CD4-positive, alpha-beta T cell treated with Interferon gamma for 1 hour (primary cell): ENCODE measurements around the gene PBRM1.

Experiments used
- DNase-seq: peaks from one replicate; pipeline ENCODE4 v3.0.0-alpha.2; 2020

Gene PBRM1

DNA sequence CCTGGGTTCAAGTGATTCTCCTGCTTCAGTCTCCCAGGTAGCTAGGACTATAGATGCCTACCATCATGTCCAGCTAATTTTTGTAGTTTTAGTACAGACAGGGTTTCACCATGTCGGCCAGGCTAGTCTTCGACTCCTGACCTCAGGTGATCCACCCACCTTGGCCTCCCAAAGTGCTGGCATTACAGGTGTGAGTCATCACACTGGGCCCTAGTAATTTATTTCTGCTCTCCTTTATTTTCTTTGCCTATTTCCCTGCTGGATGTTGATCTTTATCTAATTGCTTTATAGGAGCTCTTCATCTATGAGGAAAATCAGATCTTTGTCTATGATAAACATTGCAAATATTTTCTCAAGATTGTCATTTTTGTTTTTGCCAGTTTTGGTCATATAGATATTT, 117.6 kb downstream of the PBRM1 start:
- DNase-seq: no peak

DNA sequence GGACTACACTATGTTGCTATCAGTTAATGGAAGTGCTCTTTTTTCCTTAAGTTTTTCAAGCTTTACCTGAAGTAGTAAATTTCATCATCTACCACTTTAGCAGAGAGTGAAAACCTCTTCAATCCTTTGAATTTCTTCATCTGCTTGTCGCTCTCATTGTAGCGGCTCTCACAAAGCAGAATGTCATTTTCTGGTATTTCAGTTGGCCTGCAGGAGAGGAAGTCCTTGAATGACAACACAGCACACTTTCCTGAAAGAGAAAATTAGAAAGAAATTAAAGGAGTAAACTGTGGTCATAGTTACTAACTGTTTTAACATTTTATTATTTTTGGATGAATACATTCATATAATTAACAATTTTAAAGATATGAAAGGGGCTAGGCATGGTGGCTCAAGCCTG, 121.7 kb downstream of the PBRM1 start:
- DNase-seq: no peak

DNA sequence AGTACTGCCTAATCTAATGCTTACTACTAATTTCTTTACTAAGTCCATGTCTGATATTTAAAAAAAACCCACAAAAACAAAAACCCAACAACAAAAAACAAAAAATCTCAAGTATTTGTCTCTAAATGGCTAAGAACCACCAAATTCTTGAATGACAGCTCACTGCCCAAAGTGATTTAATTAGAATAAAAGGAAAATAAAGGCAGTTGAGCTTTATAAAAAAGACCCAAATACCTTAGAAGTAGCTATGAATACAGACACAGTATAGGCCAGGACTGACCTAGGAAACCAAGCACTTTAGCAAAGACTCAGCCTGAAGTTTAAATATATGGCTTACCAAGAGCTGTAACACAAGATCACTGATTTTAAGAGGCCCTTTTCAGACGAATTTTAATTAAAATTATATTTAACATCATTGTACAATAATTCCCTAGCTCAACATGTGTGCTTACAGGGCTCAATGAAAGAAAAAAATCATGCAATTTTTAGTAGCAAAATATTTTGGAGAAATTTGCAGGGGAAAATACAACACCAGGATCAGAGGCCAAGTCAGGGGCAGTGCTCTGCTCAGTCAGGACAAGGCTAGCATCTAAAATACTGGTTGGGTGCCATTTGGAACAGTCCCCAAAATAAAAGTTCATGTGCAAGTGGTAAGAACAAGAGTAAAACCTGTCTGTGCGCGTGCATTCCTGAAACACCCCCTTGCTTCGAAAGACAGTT, 124.5 kb downstream of the PBRM1 start:
- no peak for DNase-seq

DNA sequence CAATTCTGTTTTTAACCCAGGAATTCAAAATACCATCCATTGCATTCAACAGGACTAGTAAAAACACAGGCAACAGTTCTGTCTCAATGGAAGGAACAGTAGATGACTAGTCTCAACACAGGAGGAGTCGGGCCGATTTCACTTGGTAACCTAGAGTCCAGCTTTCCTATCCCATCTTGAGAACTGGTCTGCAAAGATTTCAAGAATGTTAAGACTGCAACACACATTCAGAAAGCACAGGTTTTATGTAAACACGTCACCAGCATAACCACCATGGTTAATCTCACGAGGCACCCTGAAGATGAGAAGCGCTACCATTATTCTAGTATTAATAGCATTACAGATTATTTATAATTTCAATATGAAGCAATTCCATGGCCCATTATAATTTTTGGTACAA, 127.3 kb downstream of the PBRM1 start:
- no peak for DNase-seq

DNA sequence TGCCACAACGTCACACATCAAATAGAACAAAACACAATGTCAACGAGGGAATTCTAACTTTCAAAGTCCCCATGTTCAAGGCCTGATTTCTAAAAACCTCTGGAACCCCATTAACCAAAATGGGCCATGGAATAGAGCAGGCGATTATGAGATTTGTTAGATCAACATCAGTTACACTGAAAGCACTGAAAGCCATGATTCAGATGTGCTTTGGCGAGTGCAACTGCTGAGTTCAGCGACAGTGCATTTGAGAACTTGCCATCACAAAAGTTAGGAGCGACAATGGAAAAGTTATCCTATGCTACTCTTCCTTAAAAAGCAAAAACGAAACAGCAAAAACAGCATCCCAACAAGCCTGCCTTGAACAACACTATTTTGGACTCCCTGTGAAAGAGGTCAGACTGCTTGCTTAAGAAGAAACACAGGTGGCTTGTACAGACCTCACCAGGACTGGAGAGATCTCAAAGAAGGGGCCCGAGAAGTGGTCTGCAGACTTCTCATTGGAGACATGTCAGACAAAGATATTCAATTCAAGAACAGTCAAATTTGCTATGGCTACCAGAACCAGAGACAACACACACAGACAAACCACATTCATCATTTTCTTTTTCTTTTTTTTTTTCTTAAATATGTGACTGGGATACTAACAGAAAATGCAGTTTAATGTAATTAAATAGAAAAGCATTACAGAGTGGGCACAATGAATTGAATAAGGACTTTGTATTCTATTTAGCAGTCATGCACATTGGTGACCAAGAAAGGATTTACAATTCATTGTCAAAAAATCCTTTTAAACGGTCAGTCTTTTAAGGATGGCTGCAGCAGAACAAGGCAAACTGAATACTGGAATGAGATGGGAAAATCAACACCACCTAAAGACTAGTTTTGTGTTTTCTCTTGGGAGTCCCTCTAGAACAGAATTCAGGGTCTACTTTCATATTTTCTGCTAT, 128.4 kb downstream of the PBRM1 start:
- no peak for DNase-seq

DNA sequence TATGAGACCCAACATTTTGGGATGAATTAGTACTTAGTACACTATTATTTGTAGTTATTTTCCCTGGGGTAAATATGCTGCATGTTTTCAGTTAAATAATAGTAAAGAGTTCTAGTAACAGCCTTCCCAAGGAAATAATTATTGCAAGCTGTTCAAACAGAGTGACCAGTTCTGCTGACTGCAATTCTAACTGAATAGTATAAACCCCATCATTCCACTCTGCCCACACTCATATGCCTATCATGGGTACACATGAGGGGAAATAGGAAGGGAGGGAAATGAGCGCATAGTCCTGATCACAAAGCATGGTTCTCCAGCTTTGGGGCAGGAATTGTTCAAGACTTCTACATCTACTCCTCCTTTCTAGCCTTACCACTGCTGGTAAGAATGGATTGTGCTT, 130.7 kb downstream of the PBRM1 start:
- DNase-seq: no peak

DNA sequence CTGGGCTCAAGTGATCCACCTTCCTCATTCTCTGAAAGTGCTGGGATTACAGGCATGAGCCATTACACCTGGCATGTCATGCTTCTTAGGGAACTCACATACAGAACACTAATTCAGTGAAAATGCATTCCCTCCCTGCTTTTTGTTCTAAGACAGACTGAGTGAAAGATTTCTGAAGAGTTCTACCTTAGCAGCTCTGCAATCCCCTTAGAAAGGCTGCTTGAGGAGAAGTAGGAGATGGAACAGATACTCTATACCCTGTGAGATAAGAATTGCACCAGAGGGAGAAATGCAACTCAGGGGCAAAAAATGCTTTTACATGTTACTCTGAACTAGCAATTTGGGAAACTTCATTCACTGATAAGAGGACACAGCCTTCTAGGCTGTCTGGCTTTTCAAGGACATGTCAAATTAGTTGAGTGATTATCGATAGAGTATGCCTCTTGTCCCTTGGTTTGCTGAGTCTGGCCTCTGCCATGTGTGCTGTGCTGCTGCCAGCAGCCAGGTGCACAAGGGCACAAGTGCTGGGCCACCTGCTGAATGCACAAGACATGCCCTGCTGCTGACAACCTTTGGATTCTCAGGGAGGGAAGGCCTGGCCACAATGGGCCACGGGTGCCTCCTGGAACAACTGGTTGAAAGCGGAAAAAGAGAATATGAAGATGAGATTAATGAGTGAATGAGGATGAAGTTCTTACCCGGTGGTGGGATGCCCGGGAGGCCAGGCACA, 131.5 kb downstream of the PBRM1 start:
- no peak for DNase-seq

DNA sequence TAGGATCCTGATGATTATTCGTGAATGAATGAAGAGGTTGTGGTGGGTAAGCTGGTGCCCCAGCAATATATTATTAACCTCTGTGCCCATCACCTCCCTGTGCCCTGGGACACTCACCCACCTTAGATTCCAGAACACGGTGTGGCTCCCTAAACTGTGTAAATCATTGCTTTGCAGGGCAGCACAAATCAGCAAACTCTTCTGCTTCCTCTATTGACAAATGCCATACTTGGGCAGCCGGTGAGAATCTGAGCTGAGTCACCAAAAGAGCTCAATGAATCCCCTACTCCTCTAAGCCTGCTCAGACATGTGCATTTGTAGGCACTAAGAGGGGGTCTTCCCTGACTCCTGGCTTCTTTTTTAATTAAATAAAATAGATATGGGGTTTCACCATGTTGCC, 133.6 kb downstream of the PBRM1 start:
- DNase-seq: no peak

DNA sequence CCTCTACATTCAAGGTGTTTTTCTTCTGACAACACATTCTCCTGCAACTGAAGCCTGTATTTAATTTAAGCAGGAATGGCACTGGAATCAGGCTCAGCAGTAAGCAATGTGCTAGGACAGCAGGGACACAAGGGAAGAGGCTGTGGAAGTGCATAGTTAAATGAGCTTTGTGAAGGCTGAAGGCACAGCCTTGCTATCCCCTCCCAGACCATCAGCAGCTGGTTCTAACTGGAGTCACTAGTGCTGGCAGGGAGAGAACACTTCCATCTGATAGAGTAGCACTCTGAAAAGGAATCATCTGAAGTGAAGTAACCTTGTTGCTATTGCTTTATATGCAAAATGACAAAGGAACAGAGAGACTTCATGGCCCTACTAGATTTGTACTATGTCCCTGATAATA, 134.6 kb downstream of the PBRM1 start:
- DNase-seq: no peak

DNA sequence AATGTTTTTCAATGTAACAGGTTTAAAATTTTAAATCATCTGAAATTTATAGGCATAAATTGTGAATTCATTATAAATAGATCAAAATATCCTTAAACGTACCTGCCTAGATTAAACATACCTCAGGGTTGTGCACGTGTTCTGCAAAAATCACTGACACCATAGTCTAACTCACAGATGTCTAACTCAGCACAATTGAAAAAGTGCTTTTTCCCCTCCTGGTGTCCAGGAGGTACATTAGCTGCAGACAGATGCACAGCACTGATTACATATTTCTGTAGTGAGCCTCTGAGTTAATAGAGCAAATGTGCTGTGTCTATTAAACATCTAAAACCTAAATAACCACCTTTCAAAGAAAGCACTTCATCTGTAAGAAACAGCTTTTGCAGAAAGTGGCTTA, 138.6 kb downstream of the PBRM1 start:
- DNase-seq: no peak

DNA sequence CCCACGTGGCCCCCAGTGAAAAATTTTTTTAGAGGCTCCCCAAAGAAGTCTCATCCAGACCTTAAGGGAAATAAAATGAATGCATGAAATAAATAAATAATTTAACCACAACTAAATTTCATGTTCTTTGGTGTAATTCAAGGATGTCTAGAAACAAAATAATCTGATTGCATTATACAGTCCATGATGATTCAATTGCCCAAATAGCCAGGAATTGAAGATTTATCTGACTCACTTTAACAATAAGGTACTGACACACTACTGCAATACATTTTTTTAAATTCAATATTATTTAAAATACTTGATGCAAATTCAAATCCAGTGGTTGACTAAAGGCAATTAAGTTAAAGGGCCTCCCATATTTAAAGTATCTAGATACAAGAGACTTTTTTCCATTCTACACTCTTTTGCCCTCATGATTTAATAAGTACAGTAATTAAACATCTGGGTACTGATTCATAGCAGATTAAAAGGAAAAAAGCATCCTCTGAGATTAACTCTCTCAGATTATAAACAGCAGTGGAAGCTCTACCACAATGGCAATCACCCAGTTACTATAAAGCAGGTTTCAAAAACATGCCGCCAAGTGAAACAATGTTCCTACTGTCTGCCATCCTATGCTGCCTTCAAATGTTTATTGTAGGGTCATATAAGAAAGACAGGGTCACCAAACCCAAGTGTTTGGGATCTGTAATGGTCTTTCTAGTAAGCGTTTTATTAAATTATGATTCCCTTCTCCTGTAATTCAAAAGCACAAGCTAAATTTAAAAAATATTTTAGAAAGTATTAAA, 139.4 kb downstream of the PBRM1 start:
- no peak for DNase-seq

DNA sequence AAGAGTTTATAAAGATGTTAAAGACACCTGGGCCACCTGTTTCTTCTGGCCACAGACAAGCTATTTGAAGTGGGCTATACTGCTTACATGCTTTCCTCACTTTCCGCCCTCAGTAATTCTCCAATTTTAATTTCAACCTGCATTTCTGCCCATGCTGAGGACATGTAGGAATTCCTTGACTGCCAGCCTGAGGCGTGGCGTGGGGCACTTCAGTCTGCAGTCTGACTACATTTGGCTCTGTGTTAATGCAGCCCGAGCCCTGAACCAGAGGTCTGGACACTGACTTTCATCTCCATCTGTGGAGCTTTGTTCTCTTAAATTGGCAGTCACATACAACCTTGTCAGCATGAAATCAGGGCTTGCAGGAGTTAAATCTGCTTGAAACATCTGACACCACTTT, 140.8 kb downstream of the PBRM1 start:
- DNase-seq: no peak

DNA sequence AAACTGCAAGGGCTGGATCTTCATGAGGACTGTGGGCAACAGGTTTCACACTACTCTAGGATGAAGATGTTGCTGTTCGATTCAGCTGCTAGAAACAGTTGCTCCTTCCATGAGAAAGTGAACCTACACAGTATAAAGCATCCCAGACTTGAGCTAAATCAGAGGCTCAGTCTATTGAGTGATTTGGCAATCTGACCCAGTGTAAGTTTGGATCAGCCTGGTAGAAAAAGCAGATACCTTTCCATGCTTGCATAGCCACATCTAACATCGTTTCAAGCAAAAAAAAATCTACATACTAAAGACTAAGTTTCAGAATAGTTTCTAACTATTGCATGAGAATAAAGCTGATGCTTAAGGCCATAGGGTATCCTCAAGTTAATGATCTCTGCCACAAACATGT, 144.7 kb downstream of the PBRM1 start:
- no peak for DNase-seq

DNA sequence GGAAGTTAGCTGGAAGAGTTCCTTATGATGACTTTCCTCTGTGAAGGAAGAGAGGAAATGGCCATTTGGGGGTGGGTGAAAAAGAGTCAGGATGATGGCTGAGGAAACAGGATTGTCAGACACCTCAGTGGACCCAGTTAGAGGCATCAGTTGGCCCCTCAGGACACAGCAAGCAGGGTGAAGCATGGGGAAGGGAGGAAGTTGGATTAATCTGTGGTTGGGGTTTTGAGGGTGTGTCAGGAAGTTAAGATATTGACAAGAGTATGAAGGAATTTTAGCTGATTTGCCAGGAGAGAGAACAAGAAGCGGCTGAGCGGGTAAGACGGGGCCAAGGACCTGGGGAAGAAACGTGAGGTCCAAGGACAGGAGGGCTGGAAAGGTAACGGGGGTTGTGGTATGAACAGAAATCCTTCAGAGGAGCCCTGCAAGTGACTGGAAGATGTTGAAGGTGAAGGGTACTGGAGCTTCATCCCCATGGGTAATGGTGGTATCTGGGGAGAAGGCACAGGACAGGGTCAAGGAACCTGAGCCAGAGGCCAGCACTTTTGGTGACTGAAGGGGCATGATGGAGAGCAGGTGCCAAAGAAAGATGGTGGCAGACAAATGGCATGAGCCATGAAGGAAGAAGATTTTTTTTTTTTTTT, 146.6 kb downstream of the PBRM1 start:
- no peak for DNase-seq

DNA sequence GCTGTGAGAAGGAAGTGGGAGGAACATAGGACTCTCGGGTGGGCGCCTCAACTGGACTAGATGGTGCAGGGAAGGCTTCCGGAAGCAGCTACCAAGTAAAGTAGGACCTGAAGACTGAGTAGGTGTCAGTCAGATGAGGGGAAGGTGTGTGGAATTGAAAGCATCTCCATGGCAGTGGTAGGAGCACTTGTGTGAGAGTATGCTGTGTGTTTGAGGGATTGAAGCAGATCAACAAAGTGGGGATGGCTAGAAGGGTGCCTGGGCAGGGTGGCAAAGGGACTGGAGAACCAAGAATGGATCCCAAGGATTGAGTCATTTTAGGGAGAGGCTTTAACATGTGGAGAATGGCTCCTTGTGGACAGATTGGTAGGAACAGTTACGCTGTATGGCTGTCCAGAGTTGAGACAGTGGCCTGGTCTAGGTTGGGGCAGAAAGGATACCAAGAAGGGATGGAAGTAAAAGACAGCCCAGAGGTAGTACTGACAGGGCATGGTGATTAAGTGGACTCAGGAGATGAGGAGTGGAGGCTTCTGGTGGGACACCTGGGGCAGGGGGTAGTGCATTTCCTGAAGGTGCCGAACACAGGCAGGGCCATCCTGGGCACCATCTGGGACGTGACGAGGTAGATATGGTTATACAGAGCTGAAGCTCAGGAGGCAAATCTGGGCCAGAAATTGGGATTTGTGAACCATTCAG, 147.8 kb downstream of the PBRM1 start:
- no peak for DNase-seq

DNA sequence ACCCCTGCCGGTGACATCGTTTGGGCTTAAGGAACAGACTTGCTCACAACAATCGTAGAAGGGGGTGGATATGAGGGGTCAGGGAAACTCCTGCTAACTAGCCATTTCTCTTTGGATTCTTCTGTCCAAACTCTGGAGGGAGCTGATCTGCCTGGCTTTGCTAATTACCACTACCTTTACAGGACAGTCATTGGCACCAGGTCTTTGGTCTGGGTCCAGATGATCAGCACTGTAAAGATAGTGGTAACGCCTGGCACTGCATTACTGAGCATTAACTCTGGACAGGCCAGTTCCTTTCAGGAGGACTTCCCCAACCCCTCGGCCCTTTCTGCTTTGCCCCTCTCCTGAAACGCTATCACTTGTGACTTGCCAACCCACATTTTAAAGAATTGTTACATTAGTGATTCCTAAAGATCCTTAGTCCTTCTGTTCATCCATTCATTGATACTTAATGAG, 148.5 kb downstream of the PBRM1 start:
- DNase-seq: no peak

DNA sequence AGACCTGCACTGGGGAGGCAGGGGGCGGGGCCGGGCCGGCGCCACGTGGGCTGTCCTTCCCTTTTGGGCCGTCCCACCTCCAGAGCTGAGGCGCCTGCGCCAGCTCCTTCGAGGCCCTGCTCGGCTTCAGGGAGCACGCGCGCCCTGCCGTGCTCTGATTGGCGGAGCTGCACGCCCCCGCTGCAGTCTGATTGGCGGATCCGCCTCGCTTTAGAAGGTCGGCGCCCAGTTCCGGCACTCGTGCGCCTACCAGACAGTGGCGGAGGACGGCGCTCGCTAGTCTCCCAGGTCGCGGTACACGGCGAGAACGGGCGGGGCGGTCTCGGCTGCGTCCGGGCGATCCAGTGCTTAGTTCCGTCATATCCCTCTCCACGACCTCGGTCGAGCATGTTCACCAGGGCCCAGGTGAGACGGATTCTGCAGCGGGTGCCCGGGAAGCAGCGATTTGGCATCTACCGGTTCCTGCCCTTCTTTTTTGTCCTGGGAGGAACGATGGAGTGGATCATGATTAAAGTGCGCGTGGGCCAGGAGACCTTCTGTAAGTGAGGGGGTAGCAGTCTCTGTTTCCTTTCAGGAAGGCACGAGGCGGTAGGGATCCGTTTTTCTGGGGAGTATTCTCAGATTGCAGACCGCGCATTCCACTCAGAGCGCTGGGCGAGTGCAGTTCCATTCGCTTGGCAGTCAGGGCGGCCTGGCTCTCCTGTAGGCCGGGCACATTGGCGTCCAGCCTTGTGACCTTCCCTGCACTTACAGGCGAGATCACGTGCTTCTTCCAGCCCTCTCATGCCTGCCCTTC, 149.1 kb downstream of the PBRM1 start, which contains the start of gene UQCC5:
Gene UQCC5, plus strand, starts transcription at position 237 of the 796 bp plus-strand sequence. Its CDS starts 151 bp downstream, at position 388.
- DNase-seq: peak; percentile 99

DNA sequence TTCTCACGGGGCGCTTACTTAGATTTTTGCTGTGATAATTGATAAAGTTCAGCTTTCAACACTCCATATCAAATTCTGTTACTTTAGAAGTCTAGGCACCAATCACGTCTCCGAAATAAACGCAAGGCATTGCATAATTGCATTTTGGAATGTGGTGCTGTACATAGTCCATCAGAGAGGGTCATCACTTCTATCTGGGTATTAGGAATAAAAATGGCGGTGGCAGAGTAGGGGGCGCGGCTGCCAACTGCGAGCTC, 149.7 kb downstream of the PBRM1 start:
- no peak for DNase-seq

DNA sequence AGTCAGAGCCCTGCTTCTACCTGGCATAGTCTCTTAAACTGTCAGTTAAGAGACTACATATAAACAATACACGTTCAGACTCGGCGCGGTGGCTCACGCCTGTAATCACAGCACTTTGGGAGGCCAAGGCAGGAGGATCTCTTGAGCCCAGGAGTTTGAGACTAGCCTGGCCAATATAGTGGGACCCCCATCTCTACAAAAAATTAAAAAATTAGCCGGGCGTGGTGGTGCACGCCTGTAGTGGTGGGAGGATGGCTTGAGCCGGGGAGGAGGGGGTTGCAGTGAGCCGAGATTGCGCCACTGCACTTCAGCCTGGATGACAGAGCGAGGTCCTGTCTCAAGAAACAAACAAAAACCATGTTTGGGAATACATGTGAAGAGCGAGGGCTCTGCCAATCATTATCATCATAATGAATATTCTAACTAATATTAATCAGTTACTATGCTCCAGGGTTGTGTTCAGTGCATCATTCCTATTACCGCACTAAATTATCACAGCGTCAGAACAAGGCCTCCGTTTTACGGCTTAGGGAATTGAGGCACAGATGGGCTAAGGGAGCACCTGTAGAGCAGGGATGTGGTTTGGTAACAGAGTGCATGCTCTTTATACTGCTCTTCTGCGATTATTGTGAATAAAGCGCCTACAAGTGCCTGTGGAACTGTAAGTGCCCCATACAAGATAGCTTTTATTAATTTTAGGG, 150.2 kb downstream of the PBRM1 start:
- DNase-seq: no peak
